A673 (cell line): ENCODE measurements around the gene TAOK2.

Experiments
- CTCF ChIP-seq: fragments of 300-800, 200-600 bp; sonication (generic); conservative IDR thresholded peaks from 2 replicates; pipeline ENCODE4 v1.5.1; 2017; ENCODE audit warnings: low read depth, mild to moderate bottlenecking, antibody characterized with exemption, low read length, moderate library complexity, mixed read lengths
- EZH2 ChIP-seq: fragments of 200-600 bp; sonication (generic); IDR thresholded peaks from 2 replicates; pipeline ENCODE4 v1.6.1; 2017; ENCODE audit warnings: borderline replicate concordance, low read depth, mild to moderate bottlenecking, mixed read lengths, antibody characterized with exemption, low read length; ENCODE audit not compliant: poor library complexity, severe bottlenecking

GRCh38 chr16:29990883-29991570 lies 17.4 kb downstream of the TAOK2 start:
- TF ChIP-seq CTCF (no peak), EZH2 (no peak)
